HG02642 (cell line): ENCODE measurements around the gene PRKAR1A.

ENCODE experiments used
- ATAC-seq: cut with Tn5 transposase; IDR thresholded peaks from one replicate; pipeline ENCODE4 v1.9.1; 2021; ENCODE audit warnings: mild to moderate bottlenecking; ENCODE audit not compliant: unreplicated experiment, poor library complexity

PRKAR1A gene

GRCh38 chr17:68595986-68596385 lies 83.8 kb downstream of the PRKAR1A start:
- no peak for ATAC-seq

- ATAC-seq, result no peak
These were observed 84.2 kb downstream of the PRKAR1A start for GRCh38 chr17:68596411-68596945.

GRCh38 chr17:68598074-68598473 lies 85.8 kb downstream of the PRKAR1A start:
- ATAC-seq, result no peak

GRCh38 chr17:68598545-68598961 lies 86.3 kb downstream of the PRKAR1A start:
- ATAC-seq, result no peak

- ATAC-seq, result no peak
These were observed 86.9 kb downstream of the PRKAR1A start for GRCh38 chr17:68599091-68599490.

- no peak for ATAC-seq
These were observed 87.4 kb downstream of the PRKAR1A start for GRCh38 chr17:68599552-68600066.

GRCh38 chr17:68600067-68600930 lies 88.1 kb downstream of the PRKAR1A start:
- ATAC-seq, result no peak
